Activated CD8-positive, alpha-beta T cell treated with anti-CD3 and anti-CD28 coated beads for 36 hours (primary cell): ENCODE data around the gene CD109. TPM values are rescaled to one million over a fixed set of nuclear protein-coding genes. Genes with fewer than 3 reads are reported as not detected.
"Not testable (repeated sequence)": the region's sequence is repeated elsewhere in the genome, so short reads cannot be mapped to it uniquely, and the experiment has no call there.

Experiments
- ATAC-seq: fragments of 200-7000 bp; cut with Tn5 transposase; one replicate; pipeline ENCODE4 v1.10.0; 2021; ENCODE audit warnings: mild to moderate bottlenecking, moderate library complexity
- CTCF ChIA-PET: fragments of 350-600 bp; sonication (Branson Sonifier 250); formaldehyde crosslinking; loops from one replicate; lab custom pipeline; 2021; ENCODE audit warnings: antibody characterized with exemption; lab: Charles Lee
- POLR2A ChIA-PET: fragments of 350-600 bp; sonication (Branson Sonifier 250); formaldehyde crosslinking; loops from one replicate; lab custom pipeline; 2021; ENCODE audit warnings: antibody characterized with exemption; lab: Charles Lee
- DNase-seq: peaks from one replicate; pipeline ENCODE4 v3.0.0-alpha.2; 2020
- H3K27ac Mint-ChIP-seq: one replicate; pipeline ENCODE4 v1.8.0; 2021; ENCODE audit warnings: mild to moderate bottlenecking, mixed read lengths
- H3K27me3 Mint-ChIP-seq: one replicate; pipeline ENCODE4 v1.8.0; 2021; ENCODE audit warnings: mixed read lengths
- H3K36me3 Mint-ChIP-seq: one replicate; pipeline ENCODE4 v1.8.0; 2021; ENCODE audit warnings: low read depth, mixed read lengths
- H3K4me1 Mint-ChIP-seq: one replicate; pipeline ENCODE4 v1.8.0; 2021; ENCODE audit warnings: low read depth, mixed read lengths
- H3K4me3 Mint-ChIP-seq: one replicate; pipeline ENCODE4 v1.8.0; 2021; ENCODE audit warnings: mild to moderate bottlenecking, moderate library complexity, mixed read lengths
- H3K9me3 Mint-ChIP-seq: one replicate; pipeline ENCODE4 v1.8.0; 2021; ENCODE audit warnings: mixed read lengths
- CTCF ChIP-seq: fragments of 200-600 bp; IDR thresholded peaks from one replicate; pipeline ENCODE4 v1.8.0; 2022; ENCODE audit warnings: antibody characterized with exemption, mild to moderate bottlenecking
- intact Hi-C: fragments of 100-400 bp; cut with micrococcal nuclease; formaldehyde crosslinking; loops from one replicate; pipeline ENCODE4 v1.10.0; 2022
- total RNA-seq, 2 experiments: library from RNA; stranded (reverse); gene quantifications; one replicate each; pipeline ENCODE4 v1.2.3, GENCODE V29; 2021

CD109 gene
- total RNA-seq, 2 experiments from 2014 or later: 9.5 to 10.6 TPM

GRCh38 chr6:73722318-73723060, 26.5 kb downstream of the CD109 start:
- Mint-ChIP-seq H3K9me3 (no peaks in the 10 kb centered on the region), H3K27ac (peak overlapping the region; percentile 62), H3K4me3 (peak overlapping the region; percentile 2), H3K27me3 (no peaks in the 10 kb centered on the region), H3K4me1 (peaks cover 29% of the 10 kb centered on the region), H3K36me3 (peaks cover 2% of the 10 kb centered on the region)
- ChIA-PET CTCF (interaction anchor here (1.4 to 5.4 kb wide), 2 partner anchors 10 to 68 kb away, joined by 3 to 37 read pairs; partner anchors contain the start of gene SLC17A5), POLR2A (interaction anchor here (0.6 to 0.9 kb wide), 2 partner anchors 20 to 27 kb away, joined by 3 to 4 read pairs; partner anchors contain the start of gene CD109)
- ATAC-seq (peak; percentile 94), DNase-seq (peak; percentile 60)
- no peak for TF ChIP-seq CTCF
- intact Hi-C loops: loop anchor here (1.0 kb wide), 1 partner anchor 26 kb away; the partner anchor contains the start of gene CD109

GRCh38 chr6:73723480-73723879, 27.5 kb downstream of the CD109 start:
- peak overlapping the region; percentile 76 for H3K27ac Mint-ChIP-seq
- H3K4me3 Mint-ChIP-seq, DNase-seq, H3K9me3 Mint-ChIP-seq, ATAC-seq, H3K36me3 Mint-ChIP-seq, H3K27me3 Mint-ChIP-seq, intact Hi-C loops: not testable (repeated sequence)
- CTCF ChIA-PET: interaction anchor here (5.4 kb wide), 1 partner anchor 9 kb away, joined by 37 read pairs; no protein-coding TSS in a partner anchor
- H3K4me1 Mint-ChIP-seq: peaks cover 34% of the 10 kb centered on the region
- POLR2A ChIA-PET: interaction anchor here (0.6 kb wide), 1 partner anchor 24 kb away, joined by 5 read pairs; no protein-coding TSS in a partner anchor

- peaks cover 2% of the 10 kb centered on the region for H3K9me3 Mint-ChIP-seq
- CTCF ChIA-PET: interaction anchor here (5.4 kb wide), 1 partner anchor 8 kb away, joined by 37 read pairs; no protein-coding TSS in a partner anchor
- ATAC-seq (no peak), DNase-seq (no peak)
- H3K4me1 Mint-ChIP-seq: peaks cover 41% of the 10 kb centered on the region
- intact Hi-C loops: no loop called here
- no peak overlapping the region for H3K4me3 Mint-ChIP-seq
- H3K36me3 Mint-ChIP-seq: peaks cover 5% of the 10 kb centered on the region
- H3K27me3 Mint-ChIP-seq: no peaks in the 10 kb centered on the region
- POLR2A ChIA-PET: no interaction called here
- peak overlapping the region; percentile 33 for H3K27ac Mint-ChIP-seq
- TF ChIP-seq CTCF: no peak
These were observed 28.4 kb downstream of the CD109 start for GRCh38 chr6:73724389-73724788.

- DNase-seq (peak; percentile 62), ATAC-seq (peak; percentile 26)
- H3K36me3 Mint-ChIP-seq, CTCF ChIA-PET, intact Hi-C loops, H3K9me3 Mint-ChIP-seq, H3K27me3 Mint-ChIP-seq: not testable (repeated sequence)
- Mint-ChIP-seq H3K27ac (peak overlapping the region; percentile 58), H3K4me1 (peaks cover 41% of the 10 kb centered on the region), H3K4me3 (peak overlapping the region; percentile 37)
- POLR2A ChIA-PET: interaction anchor here (0.6 kb wide), 1 partner anchor 215 kb away, joined by 3 read pairs; no protein-coding TSS in a partner anchor
These were observed 29.2 kb downstream of the CD109 start for GRCh38 chr6:73725192-73725591.

GRCh38 chr6:73727114-73727513, 31.1 kb downstream of the CD109 start:
- peak; percentile 39 for DNase-seq
- no peak overlapping the region for H3K27ac Mint-ChIP-seq

More at GRCh38 chr6:73727114-73727513, 31.1 kb downstream of the CD109 start:
- peaks cover 2% of the 10 kb centered on the region for H3K9me3 Mint-ChIP-seq
- peaks cover 40% of the 10 kb centered on the region for H3K4me1 Mint-ChIP-seq
- H3K4me3 Mint-ChIP-seq: no peak overlapping the region
- POLR2A ChIA-PET: interaction anchor here (1.8 kb wide), 1 partner anchor 31 kb away, joined by 4 read pairs; the partner anchor contains the start of gene CD109
- H3K27me3 Mint-ChIP-seq: no peaks in the 10 kb centered on the region
- no peak for TF ChIP-seq CTCF
- no peak for ATAC-seq
- intact Hi-C loops: no loop called here
- H3K36me3 Mint-ChIP-seq: peaks cover 8% of the 10 kb centered on the region
- CTCF ChIA-PET: interaction anchor here (0.8 to 1.8 kb wide), 3 partner anchors 51 to 1482 kb away, joined by 3 to 6 read pairs (median 4); no protein-coding TSS in a partner anchor
